ENCODE results near the gene DCLK1.

DCLK1 gene

DNA sequence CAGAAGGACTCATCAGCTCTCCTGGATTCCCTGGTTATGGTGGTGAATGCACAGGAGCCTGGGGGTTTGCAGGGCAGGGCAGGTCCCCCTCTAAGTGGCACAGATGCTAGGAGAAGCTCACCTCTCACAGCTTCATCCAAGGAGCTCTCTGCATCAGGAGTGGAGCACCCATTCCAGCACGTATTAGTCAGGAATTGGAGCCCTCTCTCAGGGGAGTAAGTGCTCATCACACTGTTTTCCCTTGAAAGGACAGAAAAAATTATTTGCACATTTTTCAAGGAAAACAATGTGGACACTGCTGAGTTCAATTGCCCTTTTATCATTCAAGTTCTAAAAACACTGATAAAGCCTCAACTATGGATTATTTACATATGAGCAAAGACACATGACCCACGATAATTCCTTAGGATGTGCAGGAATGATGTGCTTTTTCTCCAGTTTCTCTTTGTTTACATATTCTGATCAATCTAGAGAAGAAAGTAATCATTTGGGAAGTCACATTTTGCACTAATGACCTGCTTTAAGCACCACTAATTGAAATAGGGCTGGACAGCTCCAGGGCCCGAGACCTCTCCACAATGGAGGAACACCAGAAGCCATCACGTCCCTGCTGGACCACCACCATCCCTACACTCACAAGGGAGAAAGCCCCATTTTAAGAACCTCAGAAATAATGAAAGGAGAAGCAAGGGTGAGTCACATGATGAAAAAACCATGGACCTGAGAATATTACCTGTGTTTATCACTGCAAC, 42.6 kb upstream of the DCLK1 start:
- H3K27ac ChIP-seq (replicated peaks) = no peak overlapping the region
- H3K4me3 ChIP-seq (replicated peaks; ENCODE audit: insufficient read depth, low read length) = no peak overlapping the region
- H3K27me3 ChIP-seq (ENCODE audit: insufficient read depth, poor library complexity, severe bottlenecking) = no peaks in the 10 kb centered on the region
- DNase-seq (ENCODE audit: low read depth in 1 of 2, low spot score in 1 of 2) = no peak
- TF ChIP-seq REST (IDR thresholded peaks at IDR 0.05; ENCODE audit: insufficient replicate concordance, low read depth) = no peak

DNA sequence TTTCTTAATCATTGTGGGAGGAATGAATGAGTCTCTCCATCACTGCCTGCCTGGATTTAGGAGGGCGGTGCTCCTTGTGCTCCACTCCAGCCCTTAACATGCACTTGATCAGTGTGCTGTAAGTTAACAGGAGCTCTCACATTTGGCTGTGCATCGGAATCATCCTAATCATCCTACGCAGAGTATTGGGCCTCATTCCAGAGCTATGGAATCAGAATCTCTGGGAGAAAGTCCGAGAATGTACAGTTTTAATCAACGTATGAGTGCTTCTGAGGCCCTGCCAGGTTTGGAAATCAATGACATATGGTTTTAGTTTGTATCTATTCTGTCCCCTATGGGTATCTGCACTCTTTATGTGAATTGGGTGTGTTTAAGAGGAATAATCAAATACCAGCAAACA, 34.9 kb upstream of the DCLK1 start:
- TF ChIP-seq SPI1 (IDR thresholded peaks at IDR 0.05; ENCODE audit: borderline replicate concordance, low read depth) (no peak), CTCF (IDR thresholded peaks at IDR 0.05; ENCODE audit: insufficient read depth, low read length) (no peak), POLR2AphosphoS5 (IDR thresholded peaks at IDR 0.05; ENCODE audit: low read depth) (no peak), REST (IDR thresholded peaks at IDR 0.05; ENCODE audit: insufficient replicate concordance, low read depth) (no peak), GABPA (IDR thresholded peaks at IDR 0.05; ENCODE audit: low read depth) (no peak)
- Histone ChIP-seq H3K27me3 (ENCODE audit: insufficient read depth, poor library complexity, severe bottlenecking) (no peaks in the 10 kb centered on the region), H3K4me3 (replicated peaks; ENCODE audit: insufficient read depth, low read length) (no peak overlapping the region), H3K27ac (replicated peaks) (no peak overlapping the region)
- no peak for DNase-seq (ENCODE audit: low read depth in 1 of 2, low spot score in 1 of 2)

DNA sequence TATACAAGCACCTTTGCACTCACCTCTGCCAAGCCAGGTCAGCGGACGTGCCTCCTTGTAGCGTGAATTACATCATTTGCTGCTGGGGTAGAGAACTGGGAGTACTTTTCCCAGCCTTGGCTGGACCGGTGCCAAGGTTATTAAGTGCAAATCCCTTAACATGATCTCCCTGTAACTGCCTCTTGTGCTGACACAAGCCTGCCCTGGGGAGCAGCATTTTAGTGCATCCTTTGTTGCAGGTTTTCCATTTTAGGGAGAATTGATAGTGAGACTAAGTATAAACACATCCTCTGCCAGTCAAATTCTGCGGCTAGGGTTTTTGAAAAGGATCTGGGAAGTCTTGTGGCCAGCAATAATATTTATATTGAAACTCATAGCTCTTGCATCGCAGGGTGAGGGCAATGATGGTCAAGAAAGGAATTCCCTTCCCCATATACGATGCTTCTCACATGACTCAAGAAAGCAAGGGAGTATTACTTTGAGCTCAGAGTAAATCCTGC, 32.7 kb upstream of the DCLK1 start:
- no peak for TF ChIP-seq REST (IDR thresholded peaks at IDR 0.05; ENCODE audit: insufficient replicate concordance, low read depth)
- no peak for TF ChIP-seq POLR2AphosphoS5 (IDR thresholded peaks at IDR 0.05; ENCODE audit: low read depth)
- TF ChIP-seq GABPA (IDR thresholded peaks at IDR 0.05; ENCODE audit: low read depth) = no peak
- TF ChIP-seq SPI1 (IDR thresholded peaks at IDR 0.05; ENCODE audit: borderline replicate concordance, low read depth) = no peak
- no peak for TF ChIP-seq CTCF (IDR thresholded peaks at IDR 0.05; ENCODE audit: insufficient read depth, low read length)
- H3K4me3 ChIP-seq (replicated peaks; ENCODE audit: insufficient read depth, low read length) = no peak overlapping the region
- DNase-seq (ENCODE audit: low read depth in 1 of 2, low spot score in 1 of 2) = no peak
- no peak overlapping the region for H3K27ac ChIP-seq (replicated peaks)
- no peaks in the 10 kb centered on the region for H3K27me3 ChIP-seq (ENCODE audit: insufficient read depth, poor library complexity, severe bottlenecking)
